Keratinocyte (primary cell): ENCODE data around the gene SF3A2. TPM values are rescaled to one million over a fixed set of nuclear protein-coding genes. Genes with fewer than 3 reads are reported as not detected.

Experiments
- DNase-seq: peaks from one replicate; pipeline ENCODE4 v3.0.0-alpha.2; 2011; ENCODE audit warnings: low read depth, missing footprints, low spot score
- FAIRE-seq: peaks from 2 replicates; lab custom pipeline; 2011; peaks lifted over from hg19 to GRCh38; lab: Jason Lieb, UNC
- H2AFZ ChIP-seq: 2 replicates; pipeline ENCODE4 v1.6.0; 2012; ENCODE audit warnings: low read length, control low read depth, inconsistent platforms; ENCODE audit not compliant: control insufficient read depth
- H3K27ac ChIP-seq: 2 replicates; pipeline ENCODE4 v1.5.1; 2011; ENCODE audit warnings: low read length; ENCODE audit not compliant: control insufficient read depth, insufficient read depth
- H3K27me3 ChIP-seq: 3 replicates; pipeline ENCODE4 v1.6.0; 2011; ENCODE audit warnings: low read length; ENCODE audit not compliant: control insufficient read depth, insufficient read depth; ENCODE audit errors: extremely low read depth
- H3K36me3 ChIP-seq, 2 experiments: 2 replicates in 1 of 2; 3 replicates in 1 of 2; pipeline ENCODE4 v1.5.1; 2011; ENCODE audit warnings: low read length in 2 of 2, mild to moderate bottlenecking in 1 of 2; ENCODE audit not compliant: control insufficient read depth in 2 of 2, insufficient read depth in 2 of 2; ENCODE audit errors: extremely low read depth in 1 of 2
- H3K4me1 ChIP-seq: 3 replicates; pipeline ENCODE4 v1.5.1; 2011; ENCODE audit warnings: low read length; ENCODE audit not compliant: control insufficient read depth, insufficient read depth; ENCODE audit errors: extremely low read depth
- H3K4me2 ChIP-seq: 3 replicates; pipeline ENCODE4 v1.6.0; 2011; ENCODE audit warnings: low read depth, low read length; ENCODE audit not compliant: control insufficient read depth, insufficient read depth; ENCODE audit errors: extremely low read depth
- H3K4me3 ChIP-seq, 3 experiments: fragments of 200-600 bp in 1 of 3; sonication (generic) in 1 of 3; 2 replicates in 2 of 3; 3 replicates in 1 of 3; pipeline ENCODE4 v1.5.1; 2011 to 2016; ENCODE audit warnings: low read length in 3 of 3, mild to moderate bottlenecking in 3 of 3, control low read depth in 2 of 3, inconsistent platforms in 1 of 3, low read depth in 1 of 3, mixed read lengths in 1 of 3, mixed run types in 1 of 3, moderate library complexity in 1 of 3; ENCODE audit not compliant: control insufficient read depth in 2 of 3, insufficient read depth in 2 of 3; ENCODE audit errors: extremely low read depth in 1 of 3
- H3K79me2 ChIP-seq: 2 replicates; pipeline ENCODE4 v1.6.0; 2012; ENCODE audit warnings: low read length; ENCODE audit not compliant: control insufficient read depth, insufficient read depth
- H3K9ac ChIP-seq: 3 replicates; pipeline ENCODE4 v1.6.0; 2011; ENCODE audit warnings: low read length; ENCODE audit not compliant: control insufficient read depth, insufficient read depth; ENCODE audit errors: extremely low read depth
- H3K9me1 ChIP-seq: 3 replicates; pipeline ENCODE4 v1.6.0; 2011; ENCODE audit warnings: low read length; ENCODE audit not compliant: control insufficient read depth, insufficient read depth; ENCODE audit errors: extremely low read depth
- H3K9me3 ChIP-seq: 2 replicates; pipeline ENCODE4 v1.5.1; 2012; ENCODE audit warnings: low read depth, low read length; ENCODE audit not compliant: control insufficient read depth
- H4K20me1 ChIP-seq: 3 replicates; pipeline ENCODE4 v1.6.0; 2011; ENCODE audit warnings: low read length; ENCODE audit not compliant: control insufficient read depth, insufficient read depth; ENCODE audit errors: extremely low read depth
- CTCF ChIP-seq, 3 experiments: IDR thresholded peaks in 1 of 3; conservative IDR thresholded peaks in 1 of 3; optimal IDR thresholded peaks in 1 of 3; 2 replicates in 2 of 3; 3 replicates in 1 of 3; pipeline versions ENCODE3 to v1.5.1; 2011; ENCODE audit warnings: low read length in 3 of 3, mild to moderate bottlenecking in 3 of 3, moderate library complexity in 2 of 3, control low read depth in 1 of 3, inconsistent platforms in 1 of 3; ENCODE audit not compliant: insufficient read depth in 2 of 3; ENCODE audit errors: extremely low read depth in 1 of 3
- EZH2 ChIP-seq: IDR thresholded peaks from one replicate; pipeline ENCODE4 v1.6.1; 2012; ENCODE audit warnings: inconsistent platforms, mild to moderate bottlenecking, low read length, moderate library complexity
- dilution Hi-C: fragments of 300-500 bp; cut with MboI; formaldehyde crosslinking; loops from one replicate; pipeline ENCODE4 v1.7.0; 2020; ENCODE audit warnings: low sequenced_read_pairs; ENCODE audit not compliant: extremely low pct_ligation_motif_present
- polyA plus RNA-seq, 5 experiments: library from polyadenylated mRNA; depleted of rRNA in 3 of 5; stranded (reverse) in 3 of 5; stranded (forward) in 1 of 5; unstranded in 1 of 5; fragments of >200 nt; gene quantifications; 1 replicate in 1 of 5; 2 replicates in 3 of 5; 3 replicates in 1 of 5; pipeline versions ENCODE4 v1.2.1 to v1.2.3, GENCODE V29; 2011 to 2012; ENCODE audit warnings: missing spikeins in 2 of 5, low read depth in 1 of 5, low replicate concordance in 1 of 5

SF3A2 gene
- polyA plus RNA-seq, 1 donor (not counting 4 experiments of a cell fraction or from before 2014, with no cell fraction given): 4.7 TPM

- H3K27me3 ChIP-seq: no peaks in the 10 kb centered on the region
- no peaks in the 10 kb centered on the region for H3K9me3 ChIP-seq
- no peak overlapping the region for H3K4me2 ChIP-seq
- FAIRE-seq (no peak), DNase-seq (no peak)
- H4K20me1 ChIP-seq: peaks cover 26% of the 10 kb centered on the region
- no peak overlapping the region for H3K27ac ChIP-seq
- H3K79me2 ChIP-seq: peaks cover 30% of the 10 kb centered on the region
- H3K9me1 ChIP-seq: no peaks in the 10 kb centered on the region
- H2AFZ ChIP-seq: no peak overlapping the region
- dilution Hi-C loops: no loop called here
- H3K4me3 ChIP-seq: no peak overlapping the region
- no peak for TF ChIP-seq EZH2
- TF ChIP-seq CTCF (optimal IDR thresholded peaks at IDR 0.05 in 1 of 3, IDR thresholded peaks at IDR 0.05 in 1 of 3, conservative IDR thresholded peaks at IDR 0.05 in 1 of 3; ENCODE audit: extremely low read depth in 1 of 3, insufficient read depth in 2 of 3, low read length in 3 of 3): no peak
- H3K4me1 ChIP-seq: peaks cover 15% of the 10 kb centered on the region
- H3K36me3 ChIP-seq: peaks cover 13 to 16% of the 10 kb centered on the region in 2 experiments
- no peak overlapping the region for H3K9ac ChIP-seq
Observed at GRCh38 chr19:2275588-2276428, 39.2 kb downstream of the SF3A2 start.

- Histone ChIP-seq H3K4me3 (no peak overlapping the region), H4K20me1 (peaks cover 19% of the 10 kb centered on the region), H2AFZ (no peak overlapping the region), H3K27me3 (no peaks in the 10 kb centered on the region), H3K9ac (no peak overlapping the region), H3K79me2 (peaks cover 23% of the 10 kb centered on the region), H3K4me2 (no peak overlapping the region), H3K36me3 (peaks cover 13 to 15% of the 10 kb centered on the region in 2 experiments), H3K27ac (no peak overlapping the region), H3K4me1 (peaks cover 14% of the 10 kb centered on the region), H3K9me1 (no peaks in the 10 kb centered on the region), H3K9me3 (no peaks in the 10 kb centered on the region)
- no peak for FAIRE-seq
- dilution Hi-C loops: no loop called here
- no peak for DNase-seq
- no peak for TF ChIP-seq CTCF (optimal IDR thresholded peaks at IDR 0.05 in 1 of 3, IDR thresholded peaks at IDR 0.05 in 1 of 3, conservative IDR thresholded peaks at IDR 0.05 in 1 of 3; ENCODE audit: extremely low read depth in 1 of 3, insufficient read depth in 2 of 3, low read length in 3 of 3)
- no peak for TF ChIP-seq EZH2
Observed at GRCh38 chr19:2276429-2276986, 39.9 kb downstream of the SF3A2 start.
